Superior temporal gyrus (tissue), 1 donor: ENCODE measurements around the gene CD9.
"Not testable (repeated sequence)": the region's sequence is repeated elsewhere in the genome, so short reads cannot be mapped to it uniquely, and the experiment has no call there.

ENCODE experiments used
- DNase-seq: peaks from one replicate; pipeline ENCODE4 v3.0.0-alpha.2; 2016; ENCODE audit errors: extremely low spot score

Gene CD9, protein sequence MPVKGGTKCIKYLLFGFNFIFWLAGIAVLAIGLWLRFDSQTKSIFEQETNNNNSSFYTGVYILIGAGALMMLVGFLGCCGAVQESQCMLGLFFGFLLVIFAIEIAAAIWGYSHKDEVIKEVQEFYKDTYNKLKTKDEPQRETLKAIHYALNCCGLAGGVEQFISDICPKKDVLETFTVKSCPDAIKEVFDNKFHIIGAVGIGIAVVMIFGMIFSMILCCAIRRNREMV

DNA sequence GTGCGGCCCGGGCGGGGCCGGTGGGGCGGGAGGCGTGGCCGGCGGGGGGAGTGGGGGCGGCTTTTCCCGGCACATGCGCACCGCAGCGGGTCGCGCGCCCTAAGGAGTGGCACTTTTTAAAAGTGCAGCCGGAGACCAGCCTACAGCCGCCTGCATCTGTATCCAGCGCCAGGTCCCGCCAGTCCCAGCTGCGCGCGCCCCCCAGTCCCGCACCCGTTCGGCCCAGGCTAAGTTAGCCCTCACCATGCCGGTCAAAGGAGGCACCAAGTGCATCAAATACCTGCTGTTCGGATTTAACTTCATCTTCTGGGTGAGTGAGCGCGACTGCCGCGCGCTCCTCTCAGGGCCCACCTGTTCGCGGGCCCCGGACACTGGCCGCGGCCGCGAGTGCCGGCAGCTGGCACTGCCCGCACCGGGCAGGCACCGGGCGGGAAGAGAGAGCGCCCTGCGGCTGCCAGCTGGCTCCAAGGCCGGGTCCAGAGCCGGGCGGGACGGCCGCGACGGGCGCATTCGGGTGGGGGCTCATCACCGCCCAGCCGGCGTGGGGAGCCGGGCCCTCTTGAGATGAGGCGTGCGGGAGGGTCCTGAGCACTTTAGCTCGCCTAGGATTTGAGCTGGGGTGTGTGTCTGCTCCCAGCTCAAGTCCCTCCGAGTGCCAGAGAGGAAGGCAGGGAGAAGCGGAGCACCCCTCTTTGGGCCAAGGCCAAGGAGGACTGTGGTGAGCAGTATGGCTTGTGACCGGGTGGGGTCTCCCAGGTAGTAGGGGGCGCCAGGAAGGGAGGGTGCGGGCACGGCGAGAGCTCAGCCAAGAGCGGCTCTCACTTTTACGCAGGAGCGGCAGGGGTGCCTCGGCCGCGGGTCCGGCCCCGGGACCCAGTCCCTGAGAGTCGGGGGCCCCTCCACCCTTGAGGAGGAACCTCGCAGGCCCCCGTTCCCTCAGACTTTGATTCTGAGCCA is at the start of gene CD9:
Gene CD9, plus strand, starts transcription at position 145 of the 957 bp plus-strand sequence. Its CDS starts 100 bp downstream, at position 245.
- DNase-seq: no peak

DNA sequence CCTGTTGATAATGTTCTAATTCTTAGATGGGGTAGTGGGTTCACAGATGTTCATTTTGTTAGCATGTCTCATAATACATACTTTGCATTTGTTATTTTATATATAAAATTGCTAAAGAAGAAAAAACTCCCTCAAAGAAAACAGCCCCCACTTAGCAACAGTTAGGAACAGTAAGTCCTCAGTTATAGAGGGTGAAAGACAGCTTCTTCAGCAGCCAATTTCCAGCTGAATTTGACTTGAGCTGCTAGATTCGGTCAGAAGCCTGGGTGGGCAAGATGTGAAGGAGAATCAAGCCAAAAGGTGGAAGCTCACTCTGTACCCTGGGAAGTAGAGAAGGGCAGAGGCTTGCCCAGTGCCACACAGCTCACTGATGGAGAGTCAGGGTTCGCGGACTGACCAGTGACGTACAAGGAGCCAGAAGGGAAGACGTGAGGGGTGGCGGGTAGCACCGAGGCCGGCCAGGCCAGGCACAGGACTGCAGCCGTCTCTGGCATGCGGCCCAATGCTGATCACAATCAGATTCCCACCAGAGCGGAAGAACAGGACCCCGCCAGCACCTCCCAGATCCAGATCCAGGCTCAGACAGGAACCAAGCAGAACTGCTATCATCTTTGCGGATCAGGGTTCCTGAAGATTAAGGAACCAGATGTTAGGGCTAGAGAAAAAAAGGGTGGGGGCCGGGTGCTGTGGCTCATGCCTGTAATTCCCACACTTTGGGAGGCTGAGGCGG is 45.3 kb upstream of the CD9 start:
- DNase-seq: no peak

DNA sequence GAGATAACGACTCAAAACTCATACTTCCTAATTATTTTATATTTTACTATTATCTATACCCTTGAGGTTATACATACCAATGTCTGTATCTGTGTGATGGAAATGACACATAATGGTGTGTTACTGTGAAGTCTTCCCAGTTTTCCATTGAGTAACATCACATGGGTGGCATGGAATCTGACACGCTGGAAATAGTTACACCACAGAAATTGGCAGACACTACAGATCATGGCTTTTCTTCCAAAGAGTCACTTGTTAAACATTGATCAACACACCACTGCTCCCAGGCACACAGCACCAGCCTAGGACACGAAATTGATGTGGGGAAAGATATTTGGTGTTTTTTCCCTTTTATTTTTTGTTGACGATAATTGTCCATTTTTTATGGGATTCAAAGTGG is 42.7 kb upstream of the CD9 start:
- DNase-seq: no peak

DNA sequence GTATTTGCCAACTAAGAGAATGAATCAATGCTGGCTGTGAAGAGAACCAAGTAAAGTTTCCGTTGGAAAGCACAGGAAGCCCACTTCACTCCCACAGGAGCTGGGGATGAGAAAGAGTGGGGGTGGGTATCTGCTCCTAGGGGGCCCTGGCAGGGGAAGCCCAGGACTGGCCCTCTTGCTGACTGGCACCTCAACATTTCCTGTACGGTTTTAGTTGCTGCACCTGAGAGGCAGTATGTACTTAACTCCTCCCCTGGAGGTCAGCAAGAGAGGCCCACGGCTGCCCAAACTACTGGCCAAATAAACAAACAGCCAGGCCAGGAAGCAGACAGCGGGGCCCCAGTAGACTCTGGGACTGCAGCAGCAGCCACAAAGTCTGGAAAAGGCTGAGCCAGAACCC is 41.9 kb upstream of the CD9 start:
- no peak for DNase-seq

DNA sequence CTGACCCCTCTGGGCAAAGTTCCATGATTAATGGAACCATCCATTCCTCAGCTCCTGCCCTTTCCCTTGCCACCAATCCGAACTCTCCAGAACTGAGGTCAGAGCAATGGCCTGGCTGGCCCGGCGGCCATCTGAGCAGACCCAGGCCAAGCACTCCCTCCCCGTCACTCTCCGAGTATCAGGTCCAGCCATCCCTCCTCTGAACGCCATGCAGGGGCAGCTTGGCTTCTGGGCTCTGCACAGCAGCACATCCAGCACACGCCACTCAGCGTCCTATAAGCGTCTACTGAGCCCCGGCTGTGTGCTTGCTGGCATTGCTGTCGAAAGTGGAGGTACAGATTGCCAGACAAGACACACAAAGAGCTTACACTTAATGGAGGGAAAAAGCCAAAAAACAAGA is 41.5 kb upstream of the CD9 start:
- no peak for DNase-seq

DNA sequence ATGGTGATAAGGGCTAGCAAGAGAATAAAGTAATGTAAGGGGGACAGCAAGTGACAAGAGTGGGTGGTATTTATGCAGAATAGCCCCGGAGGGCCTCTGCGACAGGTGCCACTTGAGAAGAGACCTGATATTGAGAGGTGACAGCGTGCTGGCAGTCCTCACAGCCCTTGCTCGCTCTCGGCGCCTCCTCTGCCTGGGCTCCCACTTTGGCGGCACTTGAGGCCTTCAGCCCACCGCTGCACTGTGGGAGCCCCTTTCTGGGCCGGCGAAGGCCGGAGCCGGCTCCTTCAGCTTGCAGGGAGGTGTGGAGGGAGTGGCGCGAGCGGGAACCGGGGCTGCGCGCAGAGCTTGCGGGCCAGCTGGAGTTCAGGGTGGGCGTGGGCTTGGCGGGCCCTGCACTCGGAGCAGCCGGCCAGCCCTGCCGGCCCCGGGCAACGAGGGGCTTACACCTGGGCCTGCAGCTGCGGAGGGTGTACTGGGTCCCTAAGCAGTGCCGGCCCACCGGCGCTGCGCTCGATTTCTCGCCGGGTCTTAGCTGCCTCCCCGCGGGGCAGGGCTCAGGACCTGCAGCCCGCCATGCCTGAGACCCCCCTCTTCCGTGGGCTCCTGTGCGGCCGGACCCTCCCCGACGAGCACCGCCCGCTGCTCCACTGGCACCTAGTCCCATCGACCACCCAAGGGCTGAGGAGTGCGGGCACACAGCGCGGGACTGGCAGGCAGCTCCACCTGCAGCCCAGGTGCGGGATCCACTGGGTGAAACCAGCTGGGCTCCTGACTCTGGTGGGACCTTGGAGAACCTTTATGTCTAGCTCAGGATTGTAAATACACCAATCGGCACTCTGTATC is 40.8 kb upstream of the CD9 start:
- DNase-seq: not testable (repeated sequence)

DNA sequence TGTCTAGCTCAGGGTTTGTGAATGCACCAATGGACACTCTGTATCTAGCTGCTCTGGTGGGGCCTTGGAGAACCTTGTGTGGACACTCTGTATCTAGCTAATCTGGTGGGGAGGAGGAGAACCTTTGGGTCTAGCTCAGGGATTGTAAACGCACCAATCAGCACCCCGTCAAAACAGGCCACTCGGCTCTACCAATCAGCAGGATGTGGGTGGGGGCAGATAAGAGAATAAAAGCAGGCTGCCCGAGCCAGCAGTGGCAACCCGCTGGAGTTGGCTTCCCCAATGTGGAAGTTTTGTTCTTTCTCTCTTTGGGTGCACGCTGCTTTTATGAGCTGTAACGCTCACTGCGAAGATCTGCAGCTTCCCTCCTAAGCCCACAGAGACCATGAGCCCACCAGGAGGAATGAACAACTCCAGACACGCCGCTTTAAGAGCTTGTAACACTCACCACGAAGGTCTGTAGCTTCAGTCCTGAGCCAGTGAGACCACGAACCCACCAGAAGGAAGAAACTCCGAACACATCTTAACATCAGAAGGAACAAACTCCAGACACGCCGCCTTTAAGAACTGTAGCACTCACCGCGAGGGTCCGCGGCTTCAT is 40.1 kb upstream of the CD9 start:
- DNase-seq: not testable (repeated sequence)

DNA sequence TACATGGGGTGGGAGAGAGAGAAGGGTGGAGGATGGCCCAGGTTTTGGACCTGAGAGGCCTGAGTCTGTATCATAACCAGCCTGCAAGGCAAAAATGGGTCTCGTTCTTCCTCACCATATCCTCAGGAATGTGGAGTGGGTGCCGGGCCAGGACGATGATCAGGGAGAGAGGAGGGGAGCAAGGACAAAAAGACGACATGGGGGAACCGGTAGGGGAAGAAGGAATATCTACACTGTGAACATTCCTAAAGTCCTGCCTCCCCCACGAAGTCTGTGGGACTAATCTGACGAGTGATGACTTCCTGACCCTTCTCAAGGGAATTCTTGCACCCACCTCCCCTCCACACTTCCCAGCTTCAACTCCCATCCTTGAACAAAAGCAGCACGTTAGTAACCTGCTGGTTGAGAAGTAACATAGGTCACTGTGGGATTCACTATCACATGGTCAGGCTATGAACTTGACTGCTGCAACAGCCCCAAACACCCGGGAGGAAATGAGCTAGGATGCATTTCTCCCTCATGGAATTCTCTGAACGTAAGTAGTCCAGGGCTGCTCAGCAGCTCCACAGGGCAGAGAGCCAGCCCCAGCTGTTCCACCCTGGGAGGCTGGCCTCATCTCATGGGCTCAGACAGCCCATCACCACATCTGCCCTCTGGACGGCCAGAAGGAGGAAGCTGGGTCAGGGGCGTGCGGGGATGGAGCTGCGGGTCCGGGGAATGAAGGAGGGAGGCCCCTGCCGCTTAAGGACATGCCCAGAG is 38.9 kb upstream of the CD9 start:
- no peak for DNase-seq

DNA sequence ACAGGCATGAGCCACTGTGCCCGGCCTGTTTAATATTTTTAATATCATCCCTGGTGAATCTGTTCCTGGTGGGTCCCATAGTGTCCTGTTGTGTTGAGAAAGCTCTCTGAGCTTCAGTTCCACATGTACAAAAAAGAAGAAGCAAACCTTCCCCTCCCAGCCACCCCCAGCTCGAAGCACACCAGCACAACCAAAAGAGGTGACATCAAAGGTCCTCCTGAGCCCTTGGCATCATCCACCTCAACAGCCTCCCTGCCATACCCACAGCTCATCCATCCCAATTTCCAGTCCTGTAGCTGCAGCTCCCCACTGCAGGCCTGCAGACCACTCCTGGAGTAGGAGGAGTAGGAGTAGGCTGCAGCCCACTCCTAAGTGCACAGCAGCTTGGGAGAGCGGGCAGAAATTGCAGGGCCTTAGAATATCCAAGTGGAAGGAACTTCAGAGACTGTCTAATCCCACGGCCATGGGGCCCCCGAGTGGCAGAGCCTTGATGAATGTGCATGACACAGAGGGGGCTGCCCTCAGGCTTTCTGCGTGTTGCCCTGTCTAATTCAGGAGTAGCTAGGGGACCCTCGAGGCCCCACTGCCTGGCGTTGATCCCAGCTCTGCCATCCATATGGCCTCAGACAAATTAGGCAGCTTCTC is 36.7 kb upstream of the CD9 start:
- no peak for DNase-seq

DNA sequence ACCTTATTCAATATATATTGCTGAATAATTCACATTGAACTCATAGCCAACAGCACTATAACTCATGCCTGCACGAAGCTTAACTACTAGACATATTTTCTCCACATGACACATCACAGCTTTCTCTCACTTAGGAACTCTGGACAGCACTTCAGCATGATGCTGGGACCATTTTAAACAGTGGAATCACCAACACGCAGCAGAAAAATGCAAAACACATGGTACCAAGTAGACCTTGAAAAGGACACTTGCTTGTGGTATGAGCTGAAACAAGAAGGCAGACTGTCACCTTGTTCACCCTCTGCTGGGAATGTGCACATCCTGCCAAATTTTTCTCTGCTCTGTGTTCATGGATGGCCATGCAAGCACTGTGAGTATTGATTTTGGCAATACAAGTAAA is 34.8 kb upstream of the CD9 start:
- no peak for DNase-seq

DNA sequence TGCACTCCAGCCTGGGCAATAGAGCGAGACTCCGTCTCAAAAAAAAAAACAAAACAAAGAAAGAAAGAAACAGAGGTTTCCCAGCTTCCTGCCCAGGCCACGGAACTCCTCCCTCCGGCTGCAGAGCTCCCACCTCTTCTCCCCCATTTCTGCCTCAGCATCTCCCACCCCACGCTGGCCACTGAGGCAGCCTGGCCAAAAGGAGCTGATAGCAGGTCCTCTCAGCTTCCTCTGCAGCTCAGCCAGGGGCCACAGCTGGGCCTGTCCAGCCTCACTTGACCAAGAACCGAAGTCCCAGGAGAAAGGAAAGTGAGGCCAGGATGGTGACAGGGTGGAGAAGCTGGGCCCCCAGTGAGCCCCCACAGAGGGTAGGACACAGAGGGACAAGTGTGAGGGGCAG is 33.4 kb upstream of the CD9 start:
- DNase-seq: no peak

DNA sequence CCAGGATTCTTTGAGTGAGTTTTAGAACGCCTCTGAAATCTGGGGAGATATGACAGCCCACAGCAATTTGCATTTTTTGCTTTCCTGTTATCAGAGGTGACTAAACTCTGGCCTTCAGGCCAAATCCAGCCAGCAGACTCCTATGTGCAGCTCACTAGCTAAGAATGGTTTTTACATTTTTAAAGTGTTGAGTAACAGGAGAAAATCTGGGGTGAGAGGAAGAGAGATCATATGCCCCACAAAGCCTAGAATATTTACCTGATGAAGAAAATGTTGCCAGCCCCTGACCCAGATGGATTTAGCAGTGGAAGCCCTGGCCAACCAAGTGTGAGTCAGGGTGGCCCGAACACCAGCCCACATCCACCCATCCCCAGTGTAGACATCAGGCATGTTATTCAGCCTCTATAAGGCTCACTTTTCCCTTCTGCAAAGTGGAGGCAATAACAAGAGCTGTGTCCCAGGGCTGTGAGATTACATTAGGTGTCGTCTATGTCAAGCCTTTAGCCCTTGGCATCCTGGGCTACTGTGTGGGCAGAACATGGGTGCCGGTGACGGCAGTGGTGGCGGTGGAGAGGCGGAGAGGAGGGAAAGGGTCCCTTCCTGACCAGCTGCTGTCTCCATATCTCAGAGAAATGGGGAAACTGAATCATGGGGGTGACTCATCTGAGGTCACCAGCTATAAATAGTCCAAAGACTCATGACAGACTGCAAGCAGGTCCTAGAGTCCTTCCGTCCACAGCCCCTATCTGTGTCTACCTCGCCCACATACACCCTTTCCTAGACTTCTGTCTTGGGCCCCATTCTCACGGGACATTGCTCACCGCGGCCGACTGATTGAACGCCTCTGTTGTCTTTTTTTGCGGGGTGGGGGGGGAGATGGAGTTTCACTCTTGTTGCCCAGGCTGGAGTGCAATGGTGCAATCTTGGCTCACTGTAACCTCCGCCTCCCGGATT is 32.6 kb upstream of the CD9 start:
- no peak for DNase-seq

DNA sequence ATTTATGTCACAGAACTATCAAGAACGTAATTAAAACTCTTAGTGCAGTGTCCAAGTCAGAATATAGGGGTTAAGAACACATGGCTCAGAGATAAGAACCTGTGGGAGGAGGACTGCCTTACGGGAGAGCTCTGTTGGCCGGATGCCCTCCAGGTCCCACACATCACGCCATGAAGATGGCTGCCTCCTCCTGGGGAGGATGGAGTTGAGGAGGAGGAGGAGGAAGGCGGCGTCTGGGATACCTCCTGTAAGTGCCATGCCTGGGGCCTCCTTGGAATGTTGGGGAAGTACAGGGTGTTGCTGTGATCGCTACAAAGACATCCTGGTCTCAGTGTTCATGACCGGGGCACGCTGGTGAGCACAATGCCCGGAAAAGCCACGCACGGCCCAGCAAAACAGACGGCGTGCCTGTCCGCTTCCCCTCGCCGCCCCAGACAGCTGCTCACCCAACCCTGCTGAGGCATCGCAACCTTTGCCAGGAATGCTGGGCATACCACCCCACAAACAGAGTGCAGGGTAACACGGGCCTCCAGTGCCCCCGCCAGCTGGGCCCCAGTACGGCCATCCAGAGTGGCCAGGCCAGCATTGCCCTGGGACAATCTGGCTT is 28.7 kb upstream of the CD9 start:
- no peak for DNase-seq

DNA sequence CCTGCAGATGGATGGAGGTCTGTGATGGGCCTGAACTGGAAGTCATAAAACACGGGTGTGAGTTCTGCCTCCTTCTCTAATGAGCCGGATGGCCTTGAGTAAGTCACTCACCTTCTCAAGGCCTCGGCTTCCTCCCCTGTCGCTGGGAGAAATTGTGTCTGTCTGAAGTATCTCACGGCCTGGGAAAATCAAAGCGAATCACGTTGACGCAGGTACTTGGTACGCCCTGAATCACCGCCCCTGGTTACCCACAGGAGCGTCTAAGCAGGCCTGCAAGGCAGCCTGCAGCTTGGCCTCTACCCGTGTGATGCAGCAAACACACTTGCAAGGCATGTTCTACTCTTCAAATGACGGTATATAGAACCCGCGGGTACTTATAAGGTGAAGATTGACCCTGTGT is 28.1 kb upstream of the CD9 start:
- no peak for DNase-seq

DNA sequence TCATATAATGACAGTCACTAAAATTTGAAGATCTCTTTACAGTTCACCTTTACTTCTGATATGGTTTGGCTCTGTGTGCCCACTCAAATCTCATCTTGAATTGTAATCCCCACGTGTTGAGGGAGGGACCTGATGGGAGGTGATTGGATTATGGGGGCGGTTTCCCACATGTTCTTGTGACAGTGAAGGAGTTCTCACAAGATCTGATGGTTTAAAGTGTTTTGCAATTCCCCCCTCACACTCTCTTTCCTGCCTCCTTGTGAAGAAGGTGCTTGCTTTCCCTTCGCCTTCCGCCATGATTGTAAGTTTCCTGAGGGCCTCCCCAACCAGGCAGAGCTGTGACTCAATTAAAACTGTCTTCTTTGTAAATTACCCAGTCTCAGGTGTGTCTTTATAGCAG is 27.3 kb upstream of the CD9 start:
- DNase-seq: no peak

DNA sequence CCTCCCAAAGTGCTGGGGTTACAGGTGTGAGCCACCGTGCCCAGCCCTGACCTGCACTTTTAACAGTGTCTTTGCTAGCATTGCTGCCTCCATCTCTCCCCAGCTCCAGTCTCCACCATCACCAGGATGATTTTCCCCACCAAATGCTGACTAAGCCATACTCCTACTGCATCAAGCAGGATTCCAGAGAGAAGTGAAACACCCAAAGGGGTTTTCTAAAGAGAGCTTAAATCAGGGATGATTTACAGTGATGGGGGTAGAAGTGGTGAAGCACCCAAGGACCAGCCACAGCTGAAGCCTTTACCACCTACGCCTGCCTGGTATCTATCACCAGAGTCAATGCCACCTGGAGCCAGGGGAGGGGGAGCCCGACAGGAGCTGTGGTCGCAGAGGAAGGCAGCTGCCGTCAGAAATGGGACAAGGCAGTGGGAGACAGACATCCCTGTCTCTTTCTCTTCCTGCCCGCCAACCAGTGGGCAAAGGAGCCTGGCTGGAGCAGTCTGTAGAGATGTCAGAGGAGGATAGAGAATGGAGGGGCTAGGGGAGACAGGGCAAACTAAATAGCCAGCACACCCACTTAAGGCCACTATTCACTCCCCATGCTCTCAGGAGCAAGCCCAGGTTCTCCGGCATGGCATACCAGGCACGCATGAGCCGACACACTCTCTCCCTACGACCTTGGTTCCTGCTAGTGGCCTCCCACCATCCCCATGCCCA is 22.4 kb upstream of the CD9 start:
- no peak for DNase-seq

DNA sequence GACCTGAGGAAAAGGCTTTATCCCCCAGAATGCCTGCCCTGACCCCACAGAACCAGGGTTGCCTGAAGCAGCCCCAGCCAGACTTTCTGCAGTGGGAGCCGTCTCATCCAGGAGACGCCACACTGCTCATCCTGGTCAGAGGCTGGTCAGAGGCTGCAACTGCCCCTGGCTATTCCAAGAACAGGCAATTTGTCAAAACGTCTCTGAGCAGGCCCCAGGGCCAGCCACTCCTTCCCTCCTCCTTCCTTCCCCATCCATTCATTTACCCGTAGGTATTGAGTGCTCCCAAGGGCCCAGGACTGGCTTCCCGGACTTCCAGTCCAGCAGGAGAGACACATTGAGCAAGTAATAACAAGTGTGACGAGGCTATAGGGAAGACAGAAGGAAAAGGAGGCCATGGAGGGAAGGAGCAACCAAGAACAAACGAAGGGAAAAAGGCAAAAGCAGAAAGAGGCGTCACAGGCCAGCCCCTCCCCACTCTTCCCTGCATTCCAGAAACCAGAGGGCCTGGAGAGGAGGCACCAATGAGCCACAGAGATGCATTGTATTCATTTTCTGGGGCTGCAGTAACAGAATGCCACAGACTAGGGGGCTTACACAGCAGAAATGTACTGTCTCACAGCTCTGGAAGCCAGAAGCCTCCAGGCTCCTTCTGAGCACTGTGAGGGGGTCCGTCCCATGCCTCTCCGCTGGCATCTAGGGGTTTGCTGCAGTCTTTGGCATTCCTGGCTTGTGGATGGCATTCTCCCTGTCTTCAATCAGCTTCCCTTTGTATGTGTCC is 21.0 kb upstream of the CD9 start:
- DNase-seq: no peak
